Measurements from ENCODE around the gene DNMT3B.

Gene DNMT3B

DNA sequence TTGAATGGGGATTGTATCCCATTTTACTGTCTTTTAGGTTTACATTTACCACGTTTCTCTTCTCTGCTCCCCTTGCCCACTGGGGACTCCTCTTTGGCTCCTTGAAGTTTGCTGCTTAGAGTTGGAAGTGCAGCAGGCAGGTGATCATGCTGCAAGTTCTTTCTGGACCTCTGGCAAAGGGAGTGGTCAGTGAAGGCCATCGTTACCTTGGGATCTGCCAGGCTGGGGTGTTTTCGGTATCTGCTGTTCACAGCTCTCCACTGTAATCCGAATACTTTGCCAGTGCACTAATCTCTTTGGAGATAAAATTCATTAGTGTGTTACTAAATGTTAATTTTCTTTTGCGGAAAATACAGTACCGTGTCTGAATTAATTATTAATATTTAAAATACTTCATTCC, 87.4 kb downstream of the DNMT3B start:
- Histone ChIP-seq H3K27ac (ENCODE audit: low read depth, low read length) (no peak overlapping the region), H3K4me3 (ENCODE audit: low read length) (no peak overlapping the region), H3K27me3 (ENCODE audit: control insufficient read depth, low read length) (no peaks in the 10 kb centered on the region), H3K4me2 (ENCODE audit: low read length) (no peak overlapping the region), H3F3A (ENCODE audit: control insufficient read depth, insufficient read depth) (no peaks in the 10 kb centered on the region), H3K79me2 (ENCODE audit: control insufficient read depth, low read length) (peaks cover 11% of the 10 kb centered on the region), H3K9me3 (ENCODE audit: control insufficient read depth, insufficient read depth, low read length) (no peaks in the 10 kb centered on the region), H3K4me1 (ENCODE audit: control insufficient read depth, low read length) (no peaks in the 10 kb centered on the region), H3K36me3 (ENCODE audit: control insufficient read depth, low read length) (peaks cover 78% of the 10 kb centered on the region), H3K9me2 (replicated peaks; ENCODE audit: control insufficient read depth, low read length) (no peaks in the 10 kb centered on the region), H4K20me1 (ENCODE audit: control insufficient read depth, insufficient read depth, low read depth, low read length) (no peaks in the 10 kb centered on the region)
- TF ChIP-seq EZH2phosphoT487 (IDR thresholded peaks at IDR 0.05; ENCODE audit: borderline replicate concordance, low read length), result no peak
- TF ChIP-seq, protein P1, sequence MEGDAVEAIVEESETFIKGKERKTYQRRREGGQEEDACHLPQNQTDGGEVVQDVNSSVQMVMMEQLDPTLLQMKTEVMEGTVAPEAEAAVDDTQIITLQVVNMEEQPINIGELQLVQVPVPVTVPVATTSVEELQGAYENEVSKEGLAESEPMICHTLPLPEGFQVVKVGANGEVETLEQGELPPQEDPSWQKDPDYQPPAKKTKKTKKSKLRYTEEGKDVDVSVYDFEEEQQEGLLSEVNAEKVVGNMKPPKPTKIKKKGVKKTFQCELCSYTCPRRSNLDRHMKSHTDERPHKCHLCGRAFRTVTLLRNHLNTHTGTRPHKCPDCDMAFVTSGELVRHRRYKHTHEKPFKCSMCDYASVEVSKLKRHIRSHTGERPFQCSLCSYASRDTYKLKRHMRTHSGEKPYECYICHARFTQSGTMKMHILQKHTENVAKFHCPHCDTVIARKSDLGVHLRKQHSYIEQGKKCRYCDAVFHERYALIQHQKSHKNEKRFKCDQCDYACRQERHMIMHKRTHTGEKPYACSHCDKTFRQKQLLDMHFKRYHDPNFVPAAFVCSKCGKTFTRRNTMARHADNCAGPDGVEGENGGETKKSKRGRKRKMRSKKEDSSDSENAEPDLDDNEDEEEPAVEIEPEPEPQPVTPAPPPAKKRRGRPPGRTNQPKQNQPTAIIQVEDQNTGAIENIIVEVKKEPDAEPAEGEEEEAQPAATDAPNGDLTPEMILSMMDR (IDR thresholded peaks at IDR 0.05; ENCODE audit: low read depth, low read length, poor library complexity, severe bottlenecking), result no peak

DNA sequence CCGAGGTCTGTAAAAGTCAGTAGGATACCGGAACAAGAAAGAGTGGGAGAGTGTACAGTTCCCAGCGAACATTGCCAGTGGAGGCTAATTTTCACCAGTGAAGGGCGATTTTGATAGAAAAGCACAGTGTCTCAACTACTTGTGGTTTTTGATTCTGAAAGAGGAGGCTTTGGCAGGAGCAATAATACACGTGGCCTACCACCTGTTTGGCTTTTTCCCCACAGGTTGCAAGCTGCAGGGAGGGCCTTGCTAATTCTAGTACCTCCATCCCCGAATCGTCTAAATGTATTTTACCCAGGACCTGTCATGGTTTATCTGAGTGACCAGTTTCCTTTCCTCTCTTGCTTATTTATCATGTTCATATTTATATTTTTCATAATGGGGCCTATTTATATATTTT, 93.2 kb downstream of the DNMT3B start:
- Histone ChIP-seq H3K9me3 (ENCODE audit: control insufficient read depth, insufficient read depth, low read length) (no peaks in the 10 kb centered on the region), H4K20me1 (ENCODE audit: control insufficient read depth, insufficient read depth, low read depth, low read length) (no peaks in the 10 kb centered on the region), H3F3A (ENCODE audit: control insufficient read depth, insufficient read depth) (peaks cover 4% of the 10 kb centered on the region; the same call in 1 of the 2 replicates), H3K9me2 (replicated peaks; ENCODE audit: control insufficient read depth, low read length) (no peaks in the 10 kb centered on the region), H3K4me2 (ENCODE audit: low read length) (no peak overlapping the region), H3K79me2 (ENCODE audit: control insufficient read depth, low read length) (no peaks in the 10 kb centered on the region), H3K36me3 (ENCODE audit: control insufficient read depth, low read length) (peaks cover 36% of the 10 kb centered on the region), H3K27me3 (ENCODE audit: control insufficient read depth, low read length) (no peaks in the 10 kb centered on the region), H3K4me3 (ENCODE audit: low read length) (no peak overlapping the region), H3K27ac (ENCODE audit: low read depth, low read length) (no peak overlapping the region), H3K4me1 (ENCODE audit: control insufficient read depth, low read length) (no peaks in the 10 kb centered on the region)
- TF ChIP-seq, protein P1 (IDR thresholded peaks at IDR 0.05; ENCODE audit: low read depth, low read length, poor library complexity, severe bottlenecking), result no peak
- no peak for TF ChIP-seq EZH2phosphoT487 (IDR thresholded peaks at IDR 0.05; ENCODE audit: borderline replicate concordance, low read length)

DNA sequence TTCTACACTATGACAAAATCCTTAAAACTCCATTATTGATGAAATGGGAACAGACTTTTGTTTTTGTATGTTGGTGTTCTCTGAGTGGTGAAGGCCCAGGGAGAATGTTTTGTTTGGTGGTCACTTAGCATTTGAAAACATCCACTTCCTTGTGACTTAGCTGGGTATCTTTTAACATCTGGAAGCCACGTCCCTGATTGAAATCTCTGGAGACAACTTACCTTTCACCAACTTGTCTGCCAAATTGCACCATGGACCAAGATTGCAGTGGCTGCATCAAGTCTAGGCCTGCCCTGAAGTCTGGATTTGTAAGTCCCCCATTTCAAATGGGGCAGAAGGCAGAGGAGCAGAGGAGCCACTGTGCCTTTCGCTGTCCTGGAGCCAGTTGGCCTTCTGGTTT, 96.0 kb downstream of the DNMT3B start:
- H3K36me3 ChIP-seq (ENCODE audit: control insufficient read depth, low read length), result peaks cover 14% of the 10 kb centered on the region
- H3F3A ChIP-seq (ENCODE audit: control insufficient read depth, insufficient read depth), result peaks cover 4% of the 10 kb centered on the region; the same call in 1 of the 2 replicates
- H3K27me3 ChIP-seq (ENCODE audit: control insufficient read depth, low read length), result no peaks in the 10 kb centered on the region
- no peaks in the 10 kb centered on the region for H3K4me1 ChIP-seq (ENCODE audit: control insufficient read depth, low read length)
- TF ChIP-seq EZH2phosphoT487 (IDR thresholded peaks at IDR 0.05; ENCODE audit: borderline replicate concordance, low read length), result no peak
- TF ChIP-seq, protein P1 (IDR thresholded peaks at IDR 0.05; ENCODE audit: low read depth, low read length, poor library complexity, severe bottlenecking), result no peak
- no peaks in the 10 kb centered on the region for H3K9me3 ChIP-seq (ENCODE audit: control insufficient read depth, insufficient read depth, low read length)
- H3K9me2 ChIP-seq (replicated peaks; ENCODE audit: control insufficient read depth, low read length), result no peaks in the 10 kb centered on the region
- H3K27ac ChIP-seq (ENCODE audit: low read depth, low read length), result no peak overlapping the region
- H4K20me1 ChIP-seq (ENCODE audit: control insufficient read depth, insufficient read depth, low read depth, low read length), result no peaks in the 10 kb centered on the region
- no peaks in the 10 kb centered on the region for H3K79me2 ChIP-seq (ENCODE audit: control insufficient read depth, low read length)
- no peak overlapping the region for H3K4me2 ChIP-seq (ENCODE audit: low read length)
- no peak overlapping the region for H3K4me3 ChIP-seq (ENCODE audit: low read length)
